GM18498 (cell line): ENCODE data around the gene MAL.
"Not testable (repeated sequence)": the region's sequence is repeated elsewhere in the genome, so short reads cannot be mapped to it uniquely, and the experiment has no call there.

Experiments used
- ATAC-seq: cut with Tn5 transposase; IDR thresholded peaks from one replicate; pipeline ENCODE4 v1.9.1; 2021; ENCODE audit warnings: mild to moderate bottlenecking, moderate library complexity; ENCODE audit not compliant: unreplicated experiment

MAL gene

GRCh38 chr2:95032341-95032740 is 6.8 kb downstream of the MAL start:
- ATAC-seq = no peak

DNA sequence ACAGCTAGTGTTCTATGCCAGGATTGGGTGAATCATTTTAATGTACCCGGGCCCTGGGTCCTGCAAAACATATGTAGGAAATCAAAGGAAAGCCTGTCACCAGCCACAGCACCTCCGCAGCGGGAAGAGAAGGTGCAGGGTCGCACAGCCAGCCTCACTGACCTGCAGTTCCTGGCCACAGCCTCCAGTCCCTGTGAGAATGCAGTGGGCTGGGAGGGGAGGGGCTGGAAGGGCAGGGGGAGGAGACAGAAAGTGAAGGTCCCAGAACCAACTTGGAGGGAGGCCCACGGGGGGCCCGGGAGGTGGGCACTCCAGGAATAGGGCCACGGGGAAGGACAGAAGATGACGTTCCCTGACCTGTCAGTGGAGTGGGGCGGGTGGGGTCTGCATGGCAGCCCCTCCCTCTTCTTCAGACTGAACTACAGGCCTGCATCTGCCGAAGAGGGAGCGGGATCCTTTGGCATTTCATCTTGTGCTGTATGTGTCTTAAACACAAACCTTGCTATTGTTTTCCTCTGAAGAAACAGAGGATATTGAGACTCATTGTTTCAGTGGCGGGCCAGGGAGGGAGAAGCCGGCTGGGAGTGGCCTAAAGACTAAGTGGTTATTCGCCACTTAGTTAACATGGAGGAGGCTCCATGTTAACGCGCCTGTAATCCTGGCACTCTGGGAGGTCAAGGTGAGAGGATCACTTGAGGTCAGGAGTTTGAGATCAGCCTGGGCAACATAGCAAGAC is 7.5 kb downstream of the MAL start:
- no peak for ATAC-seq

- no peak for ATAC-seq
Measured at GRCh38 chr2:95034221-95034620, 8.7 kb downstream of the MAL start.

DNA sequence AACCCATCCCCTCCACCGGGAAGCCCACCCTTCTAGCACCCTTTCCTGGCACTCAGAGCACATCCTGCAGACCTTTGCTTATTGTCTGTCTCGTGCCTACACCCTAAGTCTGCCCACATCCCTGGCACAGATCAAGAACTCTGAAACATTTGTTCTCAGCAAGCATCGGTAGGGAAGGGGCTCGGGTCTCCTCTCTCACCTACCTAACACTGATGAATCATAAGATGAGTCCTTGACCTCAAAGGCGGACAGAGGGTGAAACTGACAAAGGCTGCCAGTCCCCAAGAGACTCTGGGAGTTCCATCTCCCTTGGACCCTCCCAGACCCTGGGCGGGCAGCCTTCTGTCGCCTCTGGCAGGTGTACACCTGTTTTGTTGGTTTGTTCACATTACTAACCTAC is 9.3 kb downstream of the MAL start:
- ATAC-seq = no peak

- no peak for ATAC-seq
Measured at GRCh38 chr2:95036596-95037383, 11.3 kb downstream of the MAL start.

DNA sequence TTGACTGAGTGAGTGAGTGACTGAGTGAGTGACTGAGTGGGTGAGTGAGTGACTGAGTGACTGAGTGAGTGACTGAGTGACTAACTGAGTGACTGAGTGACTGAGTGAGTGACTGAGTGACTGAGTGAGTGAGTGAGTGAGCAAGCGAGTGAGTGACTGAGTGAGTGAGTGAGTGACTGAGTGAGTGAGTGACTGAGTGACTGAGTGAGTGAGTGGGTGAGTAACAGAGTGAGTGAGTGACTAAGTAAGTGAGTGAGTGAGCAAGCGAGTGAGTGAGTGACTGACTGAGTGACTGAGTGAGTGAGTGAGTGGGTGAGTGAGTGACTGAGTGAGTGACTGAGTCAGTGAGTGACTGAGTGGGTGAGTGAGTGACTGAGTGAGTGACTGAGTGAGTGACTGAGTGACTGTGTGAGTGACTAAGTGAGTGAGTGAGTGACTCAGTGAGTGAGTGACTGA is 11.9 kb downstream of the MAL start:
- ATAC-seq = no peak

- not testable (repeated sequence) for ATAC-seq
Measured at GRCh38 chr2:95037841-95038585, 12.5 kb downstream of the MAL start.

DNA sequence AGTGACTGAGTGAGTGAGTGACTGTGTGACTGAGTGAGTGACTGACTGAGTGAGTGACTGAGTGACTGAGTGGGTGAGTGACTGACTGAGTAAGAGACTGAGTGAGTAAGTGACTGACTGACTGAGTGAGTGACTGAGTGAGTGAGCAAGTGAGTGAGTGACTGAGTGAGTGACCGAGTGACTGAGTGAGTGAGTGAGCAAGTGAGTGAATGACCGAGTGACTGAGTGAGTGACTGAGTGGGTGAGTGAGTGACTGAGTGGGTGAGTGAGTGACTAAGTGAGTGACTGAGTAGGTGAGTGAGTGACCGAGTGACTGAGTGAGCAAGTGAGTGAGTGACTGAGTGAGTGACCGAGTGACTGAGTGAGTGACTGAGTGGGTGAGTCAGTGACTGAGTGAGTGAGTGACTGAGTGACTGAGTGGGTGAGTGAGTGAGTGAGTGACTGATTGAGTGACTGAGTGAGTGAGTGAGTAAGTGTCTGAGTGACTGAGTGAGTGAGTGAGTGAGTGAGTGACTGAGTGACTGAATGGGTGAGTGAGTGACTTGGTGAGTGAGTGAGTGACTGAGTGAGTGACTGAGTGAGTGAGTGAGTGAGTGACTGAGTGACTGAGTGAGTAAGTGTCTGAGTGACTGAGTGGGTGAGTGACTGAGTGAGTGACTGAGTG is 13.3 kb downstream of the MAL start:
- ATAC-seq = no peak

DNA sequence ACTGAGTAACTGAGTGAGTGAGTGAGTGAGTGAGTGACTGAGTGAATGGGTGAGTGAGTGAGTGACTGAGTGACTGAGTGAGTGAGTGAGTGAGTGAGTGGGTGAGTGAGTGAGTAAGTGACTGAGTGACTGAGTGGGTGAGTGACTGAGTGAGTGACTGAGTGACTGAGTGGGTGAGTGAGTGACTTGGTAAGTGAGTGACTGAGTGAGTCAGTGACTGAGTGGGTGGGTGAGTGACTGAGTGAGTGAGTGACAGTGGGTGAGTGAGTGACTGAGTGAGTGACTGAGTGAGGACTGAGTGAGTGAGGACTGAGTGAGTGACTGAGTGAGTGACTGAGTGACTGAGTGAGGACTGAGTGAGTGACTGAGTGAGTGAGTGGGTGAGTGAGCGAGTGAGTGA is 13.9 kb downstream of the MAL start:
- no peak for ATAC-seq

DNA sequence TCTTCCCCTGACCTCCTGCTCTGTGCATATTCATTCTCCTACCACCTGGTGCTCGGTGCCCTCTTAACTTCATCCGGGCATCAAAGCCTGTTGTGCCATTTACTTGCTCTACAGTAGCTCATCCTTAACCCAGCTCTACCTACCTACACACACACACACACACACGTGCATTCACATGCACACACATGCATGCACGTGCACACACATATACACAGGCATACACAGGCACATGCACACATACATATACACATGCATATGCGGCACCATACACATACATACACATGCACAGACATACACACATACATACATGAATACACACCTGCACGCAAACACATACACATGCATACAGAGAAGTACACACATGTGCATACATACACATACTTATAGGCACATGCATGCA is 14.5 kb downstream of the MAL start:
- ATAC-seq = no peak

DNA sequence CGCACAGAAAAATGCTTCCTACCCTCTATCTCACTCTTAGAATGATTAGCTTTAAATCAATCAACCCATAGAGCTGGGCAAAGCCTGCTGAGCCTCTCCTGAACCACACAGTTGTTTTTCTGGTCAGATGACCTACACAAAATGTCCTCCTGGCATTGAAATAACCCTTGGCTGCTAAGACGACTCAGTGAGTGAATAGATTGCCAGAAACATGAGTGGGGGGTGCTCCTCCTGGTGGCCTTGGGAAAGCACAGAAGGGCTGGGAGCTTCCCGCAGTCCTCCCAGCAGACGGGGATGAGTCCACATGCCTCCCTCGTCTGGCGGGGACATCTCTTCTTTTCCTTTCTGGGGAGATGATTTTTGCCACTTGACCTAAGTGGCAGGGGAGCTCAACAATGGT is 14.9 kb downstream of the MAL start:
- ATAC-seq = no peak

GRCh38 chr2:95041060-95041823 is 15.7 kb downstream of the MAL start:
- no peak for ATAC-seq

- ATAC-seq = no peak
Measured at GRCh38 chr2:95041824-95042442, 16.4 kb downstream of the MAL start.

GRCh38 chr2:95042472-95043271 is 17.2 kb downstream of the MAL start:
- ATAC-seq = no peak

- ATAC-seq = peak; percentile 52
Measured at GRCh38 chr2:95043300-95044093, 18.0 kb downstream of the MAL start.

DNA sequence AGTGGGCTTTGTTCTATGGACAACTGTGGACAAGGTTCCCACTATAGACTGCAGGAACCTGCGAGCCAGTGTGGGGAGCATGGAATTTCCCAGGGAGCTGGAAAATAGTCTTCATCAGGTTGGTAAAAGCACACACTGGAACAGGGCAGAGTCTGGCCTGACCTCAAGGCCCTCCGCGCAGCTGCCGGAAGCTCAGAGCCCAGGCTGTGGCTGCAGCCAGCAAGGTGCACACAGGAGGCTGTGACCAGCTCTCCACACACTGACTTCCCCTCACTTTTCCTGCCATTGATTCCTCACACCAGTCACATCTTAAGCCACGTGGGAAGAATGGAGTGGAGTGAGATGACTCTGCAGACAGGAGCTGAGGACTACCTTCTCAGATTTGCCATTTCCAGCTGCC is 19.1 kb downstream of the MAL start:
- no peak for ATAC-seq

GRCh38 chr2:95046371-95047112 is 21.0 kb downstream of the MAL start:
- ATAC-seq = no peak
